ENCODE data around the gene KCNJ8.

DNA sequence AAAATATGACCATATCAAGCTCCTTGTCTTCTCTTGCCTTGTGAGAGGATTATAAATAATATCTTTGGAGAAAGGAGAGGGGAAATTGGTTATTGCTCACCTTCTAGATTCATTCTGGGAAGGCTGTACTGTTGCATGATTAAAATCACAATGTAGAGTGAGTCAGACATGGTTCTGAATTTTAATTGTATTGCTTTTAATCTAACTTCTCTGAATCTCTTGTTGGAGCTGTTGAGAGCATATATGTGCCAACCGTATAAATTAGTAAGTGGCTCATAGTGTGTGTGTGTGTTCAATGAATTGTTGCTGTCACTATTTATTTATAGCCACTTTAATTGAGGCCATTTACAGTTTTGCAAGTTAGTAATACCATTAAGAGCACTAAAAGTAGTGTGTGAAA lies 56.1 kb downstream of the KCNJ8 start:
- TF ChIP-seq, protein P1, sequence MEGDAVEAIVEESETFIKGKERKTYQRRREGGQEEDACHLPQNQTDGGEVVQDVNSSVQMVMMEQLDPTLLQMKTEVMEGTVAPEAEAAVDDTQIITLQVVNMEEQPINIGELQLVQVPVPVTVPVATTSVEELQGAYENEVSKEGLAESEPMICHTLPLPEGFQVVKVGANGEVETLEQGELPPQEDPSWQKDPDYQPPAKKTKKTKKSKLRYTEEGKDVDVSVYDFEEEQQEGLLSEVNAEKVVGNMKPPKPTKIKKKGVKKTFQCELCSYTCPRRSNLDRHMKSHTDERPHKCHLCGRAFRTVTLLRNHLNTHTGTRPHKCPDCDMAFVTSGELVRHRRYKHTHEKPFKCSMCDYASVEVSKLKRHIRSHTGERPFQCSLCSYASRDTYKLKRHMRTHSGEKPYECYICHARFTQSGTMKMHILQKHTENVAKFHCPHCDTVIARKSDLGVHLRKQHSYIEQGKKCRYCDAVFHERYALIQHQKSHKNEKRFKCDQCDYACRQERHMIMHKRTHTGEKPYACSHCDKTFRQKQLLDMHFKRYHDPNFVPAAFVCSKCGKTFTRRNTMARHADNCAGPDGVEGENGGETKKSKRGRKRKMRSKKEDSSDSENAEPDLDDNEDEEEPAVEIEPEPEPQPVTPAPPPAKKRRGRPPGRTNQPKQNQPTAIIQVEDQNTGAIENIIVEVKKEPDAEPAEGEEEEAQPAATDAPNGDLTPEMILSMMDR (IDR thresholded peaks at IDR 0.05) = no peak
- TF ChIP-seq POLR2AphosphoS5 (IDR thresholded peaks at IDR 0.05) (no peak), POLR2A (IDR thresholded peaks at IDR 0.05) (no peak)
